ENCODE data around the gene RPN1. TPM values are rescaled to one million over a fixed set of nuclear protein-coding genes. Genes with fewer than 3 reads are reported as not detected.
"Not testable (repeated sequence)": the region's sequence is repeated elsewhere in the genome, so short reads cannot be mapped to it uniquely, and the experiment has no call there.

The RPN1 gene
- total RNA-seq, 1 donor from 2014 or later, result 213 TPM

GRCh38 chr3:128663151-128663550, 12.5 kb upstream of the RPN1 start:
- no peaks in the 10 kb centered on the region for H3K9me3 Mint-ChIP-seq (ENCODE audit: low read depth)
- no peak for DNase-seq (ENCODE audit: low spot score)
- no peak for TF ChIP-seq CTCF (IDR thresholded peaks at IDR 0.05)
- H3K4me3 Mint-ChIP-seq (ENCODE audit: unreplicated experiment), result no peak overlapping the region
- no peaks in the 10 kb centered on the region for H3K4me1 Mint-ChIP-seq (ENCODE audit: low read depth)
- H3K27me3 Mint-ChIP-seq (ENCODE audit: low read depth), result peaks cover 6% of the 10 kb centered on the region
- no peak overlapping the region for H3K27ac Mint-ChIP-seq (ENCODE audit: unreplicated experiment)
- no peaks in the 10 kb centered on the region for H3K36me3 Mint-ChIP-seq (ENCODE audit: low read depth)

GRCh38 chr3:128655531-128655930, 4.9 kb upstream of the RPN1 start:
- Mint-ChIP-seq H3K36me3 (ENCODE audit: low read depth) (no peaks in the 10 kb centered on the region), H3K4me1 (ENCODE audit: low read depth) (no peaks in the 10 kb centered on the region), H3K27ac (ENCODE audit: unreplicated experiment) (no peak overlapping the region), H3K4me3 (ENCODE audit: unreplicated experiment) (no peak overlapping the region), H3K9me3 (ENCODE audit: low read depth) (no peaks in the 10 kb centered on the region), H3K27me3 (ENCODE audit: low read depth) (no peaks in the 10 kb centered on the region)
- no peak for DNase-seq (ENCODE audit: low spot score)
- no peak for TF ChIP-seq CTCF (IDR thresholded peaks at IDR 0.05)

GRCh38 chr3:128653993-128654805, 3.6 kb upstream of the RPN1 start:
- H3K36me3 Mint-ChIP-seq (ENCODE audit: low read depth); H3K4me3 Mint-ChIP-seq (ENCODE audit: unreplicated experiment); H3K27ac Mint-ChIP-seq (ENCODE audit: unreplicated experiment); H3K4me1 Mint-ChIP-seq (ENCODE audit: low read depth); H3K9me3 Mint-ChIP-seq (ENCODE audit: low read depth); H3K27me3 Mint-ChIP-seq (ENCODE audit: low read depth); DNase-seq (ENCODE audit: low spot score): not testable (repeated sequence)

- H3K27ac Mint-ChIP-seq (ENCODE audit: unreplicated experiment); H3K9me3 Mint-ChIP-seq (ENCODE audit: low read depth); H3K4me3 Mint-ChIP-seq (ENCODE audit: unreplicated experiment); DNase-seq (ENCODE audit: low spot score); H3K36me3 Mint-ChIP-seq (ENCODE audit: low read depth); H3K27me3 Mint-ChIP-seq (ENCODE audit: low read depth): not testable (repeated sequence)
- peaks cover 11% of the 10 kb centered on the region for H3K4me1 Mint-ChIP-seq (ENCODE audit: low read depth)
These were observed 2.9 kb upstream of the RPN1 start for GRCh38 chr3:128653383-128653992.

GRCh38 chr3:128648940-128649663, 1.5 kb downstream of the RPN1 start:
- Mint-ChIP-seq H3K27me3 (ENCODE audit: low read depth) (no peaks in the 10 kb centered on the region), H3K4me1 (ENCODE audit: low read depth) (peaks cover 31% of the 10 kb centered on the region), H3K27ac (ENCODE audit: unreplicated experiment) (peak overlapping the region; percentile 93), H3K9me3 (ENCODE audit: low read depth) (no peaks in the 10 kb centered on the region), H3K36me3 (ENCODE audit: low read depth) (peaks cover 3% of the 10 kb centered on the region), H3K4me3 (ENCODE audit: unreplicated experiment) (peak overlapping the region; percentile 82)
- no peak for TF ChIP-seq CTCF (IDR thresholded peaks at IDR 0.05)
- DNase-seq (ENCODE audit: low spot score), result no peak

GRCh38 chr3:128648402-128648801, 2.2 kb downstream of the RPN1 start:
- peak overlapping the region; percentile 93 for H3K27ac Mint-ChIP-seq (ENCODE audit: unreplicated experiment)

More at GRCh38 chr3:128648402-128648801, 2.2 kb downstream of the RPN1 start:
- H3K36me3 Mint-ChIP-seq (ENCODE audit: low read depth), result peaks cover 3% of the 10 kb centered on the region
- no peak for DNase-seq (ENCODE audit: low spot score)
- H3K4me1 Mint-ChIP-seq (ENCODE audit: low read depth), result peaks cover 31% of the 10 kb centered on the region
- no peak for TF ChIP-seq CTCF (IDR thresholded peaks at IDR 0.05)
- H3K4me3 Mint-ChIP-seq (ENCODE audit: unreplicated experiment), result peak overlapping the region; percentile 82
- H3K9me3 Mint-ChIP-seq (ENCODE audit: low read depth), result no peaks in the 10 kb centered on the region
- no peaks in the 10 kb centered on the region for H3K27me3 Mint-ChIP-seq (ENCODE audit: low read depth)
